DMS 273 (cell line): ENCODE measurements around the gene RYR1.
A peak's percentile ranks its signal among the peaks of the same experiment; 100 is the strongest.
"Not testable (repeated sequence)": the region's sequence is repeated elsewhere in the genome, so short reads cannot be mapped to it uniquely, and the experiment has no call there.

ENCODE experiments used
- DNase-seq: peaks from one replicate; lab custom pipeline; 2025; ENCODE audit not compliant: unreplicated experiment; lab: John Stamatoyannopoulos, UW

Gene RYR1

DNA sequence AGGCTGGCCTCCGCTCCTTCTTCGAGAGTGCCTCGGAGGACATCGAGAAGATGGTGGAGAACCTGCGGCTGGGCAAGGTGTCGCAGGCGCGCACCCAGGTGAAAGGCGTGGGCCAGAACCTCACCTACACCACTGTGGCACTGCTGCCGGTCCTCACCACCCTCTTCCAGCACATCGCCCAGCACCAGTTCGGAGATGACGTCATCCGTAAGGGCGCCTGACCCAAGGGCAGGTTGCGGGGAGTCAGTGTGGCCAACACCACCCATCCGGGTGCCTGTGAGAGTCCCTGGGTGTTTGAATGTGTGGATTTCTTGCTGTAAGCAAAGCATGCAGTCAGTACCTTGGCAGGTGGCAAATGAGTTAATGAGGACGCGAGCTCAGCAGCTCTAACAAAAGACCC is 78.8 kb downstream of the RYR1 start:
- DNase-seq, result no peak

DNA sequence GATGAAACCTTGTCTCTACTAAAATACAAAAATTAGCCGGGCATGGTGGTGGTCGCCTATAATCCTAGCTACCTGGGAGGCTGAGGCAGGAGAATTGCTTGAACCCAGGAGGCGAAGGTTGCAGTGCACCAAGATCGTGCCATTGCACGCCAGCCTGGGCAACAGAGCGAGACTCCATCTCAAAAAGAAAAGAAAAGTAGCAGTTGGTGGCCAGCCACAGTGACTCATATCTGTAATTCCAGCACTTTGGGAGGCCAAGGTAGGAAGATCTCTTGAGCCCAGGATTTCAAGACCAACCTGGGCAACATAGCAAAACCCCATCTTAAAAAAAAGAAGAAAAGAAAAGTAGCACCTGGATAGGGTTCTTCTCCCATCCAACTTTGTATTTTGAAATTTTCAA is 79.7 kb downstream of the RYR1 start:
- not testable (repeated sequence) for DNase-seq

DNA sequence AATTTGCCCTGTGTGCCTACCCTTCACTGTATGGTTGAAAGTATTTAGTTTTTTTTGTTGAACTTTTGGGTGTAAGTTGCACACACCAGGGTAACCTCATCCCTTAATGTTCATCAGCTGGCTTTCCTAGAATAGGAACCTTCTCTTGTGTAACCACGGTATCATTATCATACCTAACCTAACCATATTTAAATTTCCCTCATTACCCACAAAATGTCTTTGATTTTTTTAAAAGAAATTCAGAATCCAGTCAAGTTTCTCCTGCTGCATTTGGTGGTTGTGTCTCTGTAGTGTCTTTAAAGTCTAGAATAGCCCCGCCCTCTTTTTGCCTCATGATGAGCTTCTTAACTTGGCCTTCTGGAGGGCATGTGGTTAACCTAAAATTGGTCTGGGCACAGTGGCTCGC is 80.3 kb downstream of the RYR1 start:
- no peak for DNase-seq

DNA sequence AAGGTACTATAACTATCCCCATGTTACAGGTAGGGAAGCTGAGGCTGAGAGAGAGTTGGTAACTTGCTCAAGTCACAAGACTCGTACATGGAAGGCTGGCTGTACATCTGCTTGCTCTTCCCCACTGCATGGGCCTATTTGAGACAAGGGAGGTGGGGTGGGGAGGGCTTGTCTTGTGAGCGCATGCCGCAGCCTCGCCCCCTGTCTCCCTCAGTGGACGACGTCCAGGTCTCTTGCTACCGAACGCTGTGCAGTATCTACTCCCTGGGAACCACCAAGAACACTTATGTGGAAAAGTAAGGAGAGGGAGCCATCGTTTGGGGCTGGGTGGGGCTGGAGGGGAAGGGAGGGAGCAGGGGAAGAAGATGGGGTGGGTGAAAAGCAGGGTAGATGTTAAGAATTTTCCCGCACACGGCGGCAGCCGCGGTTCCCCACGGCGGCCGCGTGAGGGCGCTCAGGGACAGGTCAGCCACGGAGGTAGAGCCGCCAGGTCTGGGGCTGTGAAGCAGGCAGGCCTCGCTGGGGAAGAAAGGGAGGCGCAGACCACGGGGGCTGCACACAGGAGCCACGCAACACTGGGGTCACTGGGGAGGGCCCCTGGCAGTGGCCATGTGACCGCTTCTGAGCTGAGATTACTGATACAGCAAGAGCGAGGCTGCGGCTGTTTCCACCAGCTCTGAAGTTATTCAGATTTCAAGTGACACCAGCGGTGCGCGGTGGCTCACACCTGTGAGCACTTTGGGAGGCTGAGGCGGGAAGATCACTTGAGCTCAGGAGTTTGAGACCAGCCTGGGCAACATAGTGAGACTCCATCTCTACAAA is 81.5 kb downstream of the RYR1 start:
- peak; percentile 81 for DNase-seq

DNA sequence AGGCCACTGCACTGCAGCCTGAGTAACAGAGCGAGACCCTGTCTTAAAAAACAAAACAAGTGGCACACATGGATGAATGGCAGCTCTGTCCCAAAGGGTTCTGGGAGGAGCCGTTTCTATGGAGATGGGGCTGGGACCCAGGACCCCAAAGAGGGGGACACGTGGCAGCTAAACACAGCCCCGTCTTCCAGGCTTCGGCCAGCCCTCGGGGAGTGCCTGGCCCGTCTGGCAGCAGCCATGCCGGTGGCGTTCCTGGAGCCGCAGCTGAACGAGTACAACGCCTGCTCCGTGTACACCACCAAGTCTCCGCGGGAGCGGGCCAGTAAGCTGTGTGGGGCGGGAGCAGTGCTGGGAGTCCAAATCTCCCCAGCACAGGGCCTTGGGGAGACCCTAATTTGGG is 82.4 kb downstream of the RYR1 start:
- no peak for DNase-seq

DNA sequence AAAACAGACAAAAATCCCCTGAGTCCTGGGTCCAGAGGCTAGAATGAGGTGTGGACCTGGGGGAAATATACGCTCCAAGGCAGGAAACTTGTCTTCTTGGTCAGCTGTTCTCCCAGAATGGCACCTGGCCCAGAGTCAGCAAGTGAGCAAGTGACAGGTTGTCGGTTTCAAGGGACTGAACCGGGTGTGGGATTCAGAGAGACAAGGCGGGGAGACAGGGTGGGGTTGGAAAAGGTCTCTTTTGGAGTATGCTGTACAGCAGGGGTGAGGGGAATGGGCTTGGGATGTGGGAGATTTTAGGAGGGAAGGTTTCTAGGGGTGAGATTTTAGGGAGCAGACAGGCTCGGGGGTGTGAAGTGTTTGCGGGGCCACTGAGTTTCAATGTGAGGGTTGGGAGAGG is 83.3 kb downstream of the RYR1 start:
- DNase-seq, result no peak

DNA sequence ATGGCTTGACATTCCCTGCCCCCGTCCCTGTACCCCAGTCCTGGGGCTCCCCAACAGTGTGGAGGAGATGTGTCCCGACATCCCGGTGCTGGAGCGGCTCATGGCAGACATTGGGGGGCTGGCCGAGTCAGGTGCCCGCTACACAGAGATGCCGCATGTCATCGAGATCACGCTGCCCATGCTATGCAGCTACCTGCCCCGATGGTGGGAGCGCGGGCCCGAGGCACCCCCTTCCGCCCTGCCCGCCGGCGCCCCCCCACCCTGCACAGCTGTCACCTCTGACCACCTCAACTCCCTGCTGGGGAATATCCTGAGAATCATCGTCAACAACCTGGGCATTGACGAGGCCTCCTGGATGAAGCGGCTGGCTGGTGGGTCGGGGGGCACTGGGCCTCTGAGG is 83.8 kb downstream of the RYR1 start:
- no peak for DNase-seq

DNA sequence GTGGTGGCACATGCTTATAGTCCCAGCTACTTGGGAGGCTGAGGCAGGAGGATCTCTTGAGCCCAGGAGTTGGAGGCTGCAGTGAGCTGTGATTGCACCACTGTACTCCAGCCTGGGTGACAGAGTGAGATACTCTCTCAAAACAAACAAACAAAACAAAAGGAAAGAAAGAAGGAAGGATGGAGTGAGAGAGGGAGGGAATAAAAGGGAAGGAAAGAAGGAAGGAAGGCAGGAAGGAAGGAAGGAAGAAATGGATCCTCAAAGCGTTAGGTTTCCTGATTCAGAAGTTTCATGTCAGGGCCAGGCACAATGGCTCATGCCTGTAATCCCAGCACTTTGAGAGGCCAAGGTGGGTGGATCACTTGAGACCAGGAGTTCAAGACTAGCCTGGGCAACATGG is 84.5 kb downstream of the RYR1 start:
- not testable (repeated sequence) for DNase-seq

DNA sequence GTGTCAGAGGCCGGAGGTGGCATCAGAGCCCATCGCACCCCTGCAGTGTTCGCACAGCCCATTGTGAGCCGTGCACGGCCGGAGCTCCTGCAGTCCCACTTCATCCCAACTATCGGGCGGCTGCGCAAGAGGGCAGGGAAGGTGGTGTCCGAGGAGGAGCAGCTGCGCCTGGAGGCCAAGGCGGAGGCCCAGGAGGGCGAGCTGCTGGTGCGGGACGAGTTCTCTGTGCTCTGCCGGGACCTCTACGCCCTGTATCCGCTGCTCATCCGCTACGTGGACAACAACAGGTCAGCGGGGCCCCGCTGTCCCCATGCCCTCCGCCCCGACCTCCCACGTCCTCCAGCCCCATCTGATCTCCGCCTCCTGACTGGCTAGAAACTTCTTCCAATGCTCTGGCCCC is 85.7 kb downstream of the RYR1 start:
- no peak for DNase-seq

DNA sequence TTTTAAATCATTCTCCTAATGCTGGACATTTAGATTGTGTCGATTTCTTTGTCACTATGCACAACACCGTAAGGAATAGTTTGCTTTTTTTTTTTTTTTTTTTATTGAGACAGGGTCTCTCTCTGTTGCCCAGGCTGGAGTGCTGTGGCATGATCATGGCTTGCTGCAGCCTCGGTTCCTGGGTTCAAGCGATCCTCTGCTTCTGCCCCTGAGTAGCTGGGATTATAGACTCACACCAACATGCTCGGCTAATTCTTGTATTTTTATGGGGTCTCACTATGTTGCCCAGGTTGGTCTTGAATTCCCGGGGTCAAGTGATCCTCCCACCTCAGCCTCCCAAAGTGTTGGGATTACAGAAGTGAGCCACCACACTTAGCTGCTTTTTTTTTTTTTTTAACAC is 86.5 kb downstream of the RYR1 start:
- DNase-seq, result no peak

DNA sequence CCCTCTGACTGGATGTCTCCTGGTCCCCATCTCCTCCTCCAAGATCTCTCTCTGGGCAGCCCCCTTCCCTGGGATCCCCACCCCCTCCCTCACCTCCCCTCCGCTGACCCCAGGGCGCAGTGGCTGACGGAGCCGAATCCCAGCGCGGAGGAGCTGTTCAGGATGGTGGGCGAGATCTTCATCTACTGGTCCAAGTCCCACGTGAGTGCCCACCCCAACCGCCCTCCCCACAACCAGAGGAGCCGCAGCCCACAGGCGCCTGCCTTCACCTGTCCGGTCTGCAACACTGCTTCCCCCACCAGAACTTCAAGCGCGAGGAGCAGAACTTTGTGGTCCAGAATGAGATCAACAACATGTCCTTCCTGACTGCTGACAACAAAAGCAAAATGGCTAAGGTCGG is 89.4 kb downstream of the RYR1 start:
- no peak for DNase-seq

DNA sequence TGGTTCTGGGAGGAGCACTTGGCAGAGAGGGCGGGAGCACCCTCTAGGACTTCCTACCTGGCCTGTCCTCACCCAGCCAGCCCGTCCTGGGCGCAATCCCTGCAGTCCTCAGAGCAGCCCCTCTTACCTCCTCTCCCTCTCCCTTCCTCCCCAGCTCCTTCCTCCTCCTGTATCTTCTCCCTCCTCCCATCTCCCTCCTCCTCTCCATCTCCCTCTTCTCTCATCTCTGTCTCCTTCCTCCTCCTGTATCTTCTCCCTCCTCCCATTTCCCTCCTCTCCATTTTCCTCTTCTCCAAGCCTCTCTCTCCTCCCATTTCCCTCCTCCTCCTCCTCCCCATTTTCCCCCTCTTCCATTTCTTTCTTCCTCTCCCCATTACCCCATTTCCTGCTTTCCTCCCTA is 89.8 kb downstream of the RYR1 start:
- DNase-seq, result no peak

DNA sequence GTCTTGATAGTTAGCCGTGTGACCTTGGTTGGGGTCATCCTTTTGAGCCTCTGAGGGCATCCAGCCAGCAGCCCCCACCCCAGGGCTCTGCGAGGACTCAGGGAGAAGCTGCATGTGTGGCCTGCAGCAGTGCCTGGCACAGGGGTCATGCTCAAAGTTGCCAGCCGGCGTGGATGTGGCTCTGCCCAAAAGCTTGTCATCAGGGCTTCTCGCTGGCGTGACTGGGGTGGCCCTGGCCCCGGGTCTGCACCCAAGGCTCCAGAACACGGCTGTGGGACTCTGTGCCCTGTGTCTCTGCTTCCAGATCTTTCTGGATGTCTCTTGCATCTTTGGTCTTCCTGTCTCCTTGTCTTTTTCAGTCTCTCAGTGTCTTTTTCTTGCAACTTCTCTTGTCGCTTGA is 90.9 kb downstream of the RYR1 start:
- DNase-seq, result no peak

DNA sequence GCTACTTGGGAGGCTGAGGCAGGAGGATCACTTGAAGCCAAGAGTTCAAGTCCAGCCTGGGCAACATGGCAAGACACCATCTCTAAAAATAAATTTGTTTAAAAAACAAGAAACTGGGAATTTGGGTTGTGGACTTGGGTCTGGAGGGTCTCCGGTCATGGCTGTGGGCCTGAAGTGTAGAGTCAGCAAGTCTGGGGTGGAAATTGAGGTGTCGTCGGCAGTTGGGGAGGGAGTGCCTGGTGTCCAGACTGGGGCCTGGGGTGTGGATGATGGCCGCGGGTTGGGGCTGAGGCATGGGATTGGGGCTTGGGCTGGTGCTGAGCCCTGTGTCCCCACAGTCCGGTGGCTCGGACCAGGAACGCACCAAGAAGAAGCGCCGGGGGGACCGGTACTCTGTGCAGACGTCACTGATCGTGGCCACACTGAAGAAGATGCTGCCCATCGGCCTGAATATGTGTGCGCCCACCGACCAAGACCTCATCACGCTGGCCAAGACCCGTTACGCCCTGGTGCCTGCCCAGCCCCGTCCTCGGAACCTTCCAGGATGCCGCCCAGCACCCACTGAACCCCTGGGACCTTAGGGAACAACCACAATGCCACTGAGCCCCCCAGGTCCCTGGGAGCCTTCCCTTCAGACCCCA is 91.6 kb downstream of the RYR1 start:
- no peak for DNase-seq

DNA sequence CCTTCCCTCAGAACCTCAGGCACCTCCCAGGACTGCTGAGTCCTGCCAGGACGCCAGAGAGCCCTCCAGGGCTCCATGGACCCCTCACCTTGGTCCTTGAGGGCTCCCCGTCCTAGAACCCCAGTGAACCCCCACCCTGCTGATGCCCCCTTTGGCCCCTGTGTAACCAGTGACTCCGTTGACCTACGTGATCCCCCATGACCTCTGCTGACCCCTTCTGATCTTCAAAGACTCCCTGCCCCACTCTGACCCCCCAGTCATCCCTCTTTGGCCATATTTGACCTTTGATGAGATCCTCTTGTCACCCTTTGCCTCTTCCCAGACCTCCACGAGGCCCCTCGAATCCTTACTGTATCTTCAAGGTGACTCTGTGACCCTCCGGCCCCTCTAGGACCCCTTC is 92.9 kb downstream of the RYR1 start:
- no peak for DNase-seq

DNA sequence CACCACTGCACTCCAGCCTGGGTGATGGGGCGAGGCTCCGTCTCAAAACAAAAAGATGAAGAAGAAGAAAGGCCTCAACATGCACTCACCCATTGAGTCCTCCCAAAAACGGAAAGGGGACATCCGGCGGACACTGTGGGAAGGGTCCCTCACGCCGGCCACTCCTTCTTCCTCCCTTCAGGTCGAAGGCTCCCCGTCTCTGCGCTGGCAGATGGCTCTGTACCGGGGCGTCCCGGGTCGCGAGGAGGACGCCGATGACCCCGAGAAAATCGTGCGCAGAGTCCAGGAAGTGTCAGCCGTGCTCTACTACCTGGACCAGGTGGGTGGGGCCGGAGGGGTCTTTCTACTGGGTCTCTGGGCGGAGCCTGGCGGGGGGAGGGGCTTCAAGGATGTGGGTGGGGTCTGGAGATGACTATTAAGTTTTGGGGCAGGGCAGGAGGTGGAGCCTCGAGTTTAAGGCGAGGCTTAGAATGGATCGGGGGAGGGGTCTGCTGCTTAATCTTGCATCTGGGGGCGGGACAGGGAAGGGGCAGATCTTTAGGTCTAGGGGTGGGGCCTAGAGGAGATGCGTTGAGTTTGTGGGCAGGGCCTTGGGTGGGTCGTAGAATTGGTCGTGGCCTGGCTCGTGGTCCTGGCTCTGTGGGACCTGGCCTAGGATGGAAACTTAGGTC is 94.1 kb downstream of the RYR1 start:
- no peak for DNase-seq

DNA sequence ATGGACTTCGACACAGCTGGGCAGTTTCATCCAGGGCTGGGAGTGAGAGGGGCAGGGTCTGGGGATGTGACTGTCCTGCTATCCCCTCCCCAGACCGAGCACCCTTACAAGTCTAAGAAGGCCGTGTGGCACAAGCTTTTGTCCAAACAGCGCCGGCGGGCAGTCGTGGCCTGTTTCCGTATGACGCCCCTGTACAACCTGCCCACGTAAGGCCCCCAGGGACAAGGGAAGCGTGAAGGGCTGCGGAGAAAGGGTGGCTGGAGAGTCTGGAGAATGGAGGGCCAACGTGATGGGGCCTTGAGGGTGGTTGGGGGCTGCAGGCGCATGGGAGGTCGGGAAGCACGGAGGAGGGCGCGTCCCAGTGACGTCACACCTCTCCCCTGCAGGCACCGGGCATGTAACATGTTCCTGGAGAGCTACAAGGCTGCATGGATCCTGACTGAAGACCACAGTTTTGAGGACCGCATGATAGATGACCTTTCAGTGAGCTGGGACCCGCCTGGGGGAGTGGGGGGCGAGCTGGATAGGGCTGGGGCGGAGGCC is 94.8 kb downstream of the RYR1 start:
- DNase-seq, result peak; percentile 26

DNA sequence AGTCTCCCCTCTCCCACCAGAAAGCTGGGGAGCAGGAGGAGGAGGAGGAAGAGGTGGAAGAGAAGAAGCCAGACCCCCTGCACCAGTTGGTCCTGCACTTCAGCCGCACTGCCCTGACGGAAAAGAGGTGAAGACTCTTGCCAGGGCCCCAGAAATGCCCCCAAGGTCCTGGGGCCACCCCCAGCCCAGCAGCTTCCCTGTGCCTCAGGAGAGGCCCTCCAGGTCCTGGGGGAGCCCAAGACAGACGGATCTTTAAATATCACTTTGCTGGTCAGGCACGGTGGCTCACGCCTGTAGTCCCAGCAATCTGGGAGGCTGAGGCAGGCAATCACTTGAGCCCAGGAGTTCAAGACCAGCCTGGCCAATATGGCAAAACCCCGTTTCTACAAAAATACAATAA is 95.4 kb downstream of the RYR1 start:
- no peak for DNase-seq

DNA sequence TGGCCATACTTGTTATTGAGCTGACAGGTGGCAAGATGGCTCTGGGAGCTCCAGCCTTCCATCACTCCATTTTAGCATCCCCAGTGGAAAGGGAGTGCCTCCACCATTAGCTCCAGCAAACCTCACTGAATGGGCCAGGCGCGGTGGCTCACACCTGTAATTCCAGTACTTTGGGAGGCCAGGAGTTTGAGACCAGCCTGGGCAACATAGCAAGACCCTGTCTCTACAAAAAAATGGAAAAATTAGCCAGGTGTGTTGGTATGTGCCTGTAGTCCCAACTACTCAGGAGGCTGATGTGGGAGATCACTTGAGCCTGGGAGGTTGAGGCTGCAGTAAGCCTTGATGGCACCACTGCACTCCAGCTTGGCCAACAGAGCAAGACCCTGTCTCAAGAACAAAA is 98.0 kb downstream of the RYR1 start:
- DNase-seq, result no peak

DNA sequence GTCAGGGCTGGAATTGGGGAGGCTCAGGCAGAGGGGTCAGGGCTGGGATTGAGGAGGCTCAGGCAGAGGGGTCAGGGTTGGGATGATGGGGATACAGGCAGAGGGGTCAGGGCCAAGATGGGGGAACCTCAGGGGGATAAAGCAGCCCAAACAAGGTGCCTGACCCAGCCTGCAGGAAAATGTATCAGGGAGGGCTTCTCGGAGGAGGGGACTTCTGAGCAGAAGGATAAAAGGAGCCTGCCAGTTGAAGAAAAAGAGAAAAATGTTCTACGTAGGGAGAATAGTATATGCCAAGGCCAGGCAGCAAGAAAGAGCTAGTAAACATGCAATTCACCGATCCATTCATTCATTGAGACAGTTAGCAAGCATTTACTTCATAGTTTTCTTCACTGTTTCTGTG is 99.4 kb downstream of the RYR1 start:
- no peak for DNase-seq

DNA sequence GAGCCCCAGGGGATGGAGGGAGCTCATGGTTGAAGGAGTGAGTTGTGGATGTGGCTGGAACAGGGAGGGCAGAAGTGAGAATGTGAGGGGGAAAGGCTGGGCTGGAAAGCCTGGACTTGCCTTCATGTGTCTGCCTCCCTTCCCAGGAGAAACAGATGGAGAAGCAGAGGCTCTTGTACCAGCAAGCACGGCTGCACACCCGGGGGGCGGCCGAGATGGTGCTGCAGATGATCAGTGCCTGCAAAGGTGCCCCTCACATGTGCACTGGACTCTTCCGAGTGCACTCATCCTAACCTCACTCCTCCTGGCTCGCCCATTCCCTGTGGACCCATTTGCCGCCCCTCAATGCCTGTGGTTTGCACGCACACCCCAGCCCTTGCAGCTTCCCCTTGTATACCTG is 101.1 kb downstream of the RYR1 start:
- DNase-seq, result no peak

DNA sequence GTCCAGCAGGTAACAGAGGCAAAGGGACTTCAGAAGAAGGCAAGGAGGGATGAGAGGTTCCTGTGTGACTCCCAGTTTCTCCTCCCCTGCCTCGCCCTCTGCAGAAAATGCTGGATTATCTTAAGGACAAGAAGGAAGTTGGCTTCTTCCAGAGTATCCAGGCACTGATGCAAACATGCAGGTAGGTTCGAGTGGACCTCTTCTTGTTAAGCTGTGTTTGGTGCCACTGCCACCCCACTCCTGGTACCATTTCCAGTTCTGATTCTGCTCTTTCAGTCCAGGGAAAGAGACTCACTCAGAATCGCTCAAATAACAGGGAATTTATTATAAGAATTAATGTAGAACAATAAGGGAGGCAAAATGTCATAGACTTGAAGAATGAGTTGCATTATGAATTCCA is 101.7 kb downstream of the RYR1 start:
- no peak for DNase-seq
